Pons (tissue), 1 donor: Measurements from ENCODE around the gene MED8.

Source experiments
- DNase-seq: peaks from one replicate; pipeline ENCODE4 v3.0.0-alpha.2; 2016; ENCODE audit warnings: low spot score

Gene MED8, protein sequence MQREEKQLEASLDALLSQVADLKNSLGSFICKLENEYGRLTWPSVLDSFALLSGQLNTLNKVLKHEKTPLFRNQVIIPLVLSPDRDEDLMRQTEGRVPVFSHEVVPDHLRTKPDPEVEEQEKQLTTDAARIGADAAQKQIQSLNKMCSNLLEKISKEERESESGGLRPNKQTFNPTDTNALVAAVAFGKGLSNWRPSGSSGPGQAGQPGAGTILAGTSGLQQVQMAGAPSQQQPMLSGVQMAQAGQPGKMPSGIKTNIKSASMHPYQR

DNA sequence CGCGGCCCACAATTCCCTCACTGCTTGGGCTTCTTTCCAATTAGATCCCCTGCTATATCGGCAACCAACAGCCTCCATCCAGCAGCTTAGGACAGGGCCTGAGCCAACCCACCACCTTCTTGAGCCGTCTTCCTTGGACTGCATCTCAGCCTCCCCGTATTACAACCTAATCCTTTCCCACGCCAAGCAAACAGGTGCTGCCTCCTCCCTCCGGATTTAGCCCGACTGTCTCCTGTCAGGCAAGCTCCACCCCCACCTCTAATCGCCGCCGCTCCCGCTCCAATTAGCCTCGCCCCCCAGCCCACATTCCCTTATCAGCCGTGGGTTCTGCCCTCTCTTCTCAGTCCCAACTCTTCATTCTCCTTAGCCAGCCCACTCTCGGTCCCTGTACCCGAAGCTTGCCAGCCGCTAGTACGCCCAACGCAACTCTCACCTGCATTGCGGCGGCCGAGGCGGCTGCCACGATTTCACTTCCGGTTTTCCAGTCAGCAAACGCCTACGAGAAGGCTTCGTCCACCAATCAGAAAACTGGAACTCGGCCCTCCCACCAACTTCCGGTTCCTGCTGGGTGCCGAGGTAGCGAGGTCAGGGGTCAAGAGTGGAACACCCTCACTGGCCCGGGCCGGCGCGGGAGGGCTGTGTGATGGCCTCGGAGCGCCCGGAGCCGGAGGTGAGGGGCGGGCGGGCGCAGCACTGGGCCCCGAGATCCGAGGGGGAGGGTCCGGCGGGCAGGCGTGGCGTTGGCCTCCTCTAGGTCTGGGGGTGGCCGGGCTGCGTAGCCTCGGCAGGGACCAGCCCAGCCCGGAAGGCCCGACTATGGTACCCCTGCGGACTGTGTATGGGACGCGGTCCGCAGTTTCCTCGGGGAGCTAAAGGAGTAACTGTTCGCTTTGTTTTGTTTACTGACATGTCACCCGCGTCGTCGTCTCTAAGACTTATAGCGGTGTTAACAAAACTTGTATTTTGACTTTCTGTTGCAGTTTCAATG, at the start of gene MED8, which contains the start of gene SZT2:
MED8 (minus strand) TSS at position 475 of the 988 bp plus-strand sequence; CDS start at position 439, 36 bp downstream.
SZT2 (plus strand) TSS at position 574 of the 988 bp plus-strand sequence; CDS start at position 644, 70 bp downstream.
- peak; percentile 97 for DNase-seq

DNA sequence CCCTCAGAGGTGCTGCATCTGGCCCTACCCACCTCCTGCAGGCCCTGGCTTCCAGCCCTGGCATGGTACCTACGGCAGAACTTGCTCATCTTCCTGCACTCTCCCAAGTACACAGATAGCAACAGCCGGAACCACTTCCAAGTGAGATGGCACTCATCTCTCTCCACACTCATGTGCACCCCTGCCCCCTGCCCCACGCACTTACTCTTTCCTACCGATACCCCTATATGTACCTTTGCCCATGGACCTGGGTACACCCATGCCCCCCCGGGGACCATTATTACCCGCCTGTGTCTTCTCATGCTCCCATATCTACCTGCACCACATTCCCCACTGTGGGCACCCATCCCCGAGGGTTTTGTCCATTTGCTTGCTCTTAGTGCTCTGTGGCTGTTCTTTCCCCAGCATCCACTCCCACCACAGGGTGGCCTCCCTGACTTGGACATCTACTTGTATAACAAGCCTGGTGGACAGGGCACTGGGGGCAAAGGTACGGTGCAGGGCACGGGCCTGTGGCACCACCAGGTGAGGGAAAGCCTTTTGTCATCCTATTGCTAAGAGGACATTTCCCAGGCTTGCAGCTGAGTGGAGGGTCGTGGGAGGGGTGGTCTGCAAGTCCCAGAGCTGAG, 49.5 kb upstream of the MED8 start:
- no peak for DNase-seq

DNA sequence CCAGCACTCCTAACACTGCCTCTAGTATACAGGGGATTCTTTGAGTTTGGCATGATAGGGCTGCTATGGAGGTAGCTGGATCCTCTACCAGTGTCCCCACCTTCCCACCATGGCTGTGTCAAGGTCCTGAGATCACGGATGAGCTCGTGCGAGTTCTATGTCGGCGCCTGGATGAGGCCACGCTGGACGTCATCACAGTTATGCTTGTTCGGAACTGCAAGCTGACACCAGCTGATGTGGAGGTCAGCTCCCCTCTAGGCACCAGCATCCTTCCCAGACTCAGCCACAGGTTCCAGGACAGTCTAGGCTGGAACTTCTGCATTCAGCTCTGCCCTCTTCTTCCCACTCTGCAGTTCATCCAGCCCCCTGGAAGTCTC, 49.0 kb upstream of the MED8 start:
- DNase-seq = no peak

DNA sequence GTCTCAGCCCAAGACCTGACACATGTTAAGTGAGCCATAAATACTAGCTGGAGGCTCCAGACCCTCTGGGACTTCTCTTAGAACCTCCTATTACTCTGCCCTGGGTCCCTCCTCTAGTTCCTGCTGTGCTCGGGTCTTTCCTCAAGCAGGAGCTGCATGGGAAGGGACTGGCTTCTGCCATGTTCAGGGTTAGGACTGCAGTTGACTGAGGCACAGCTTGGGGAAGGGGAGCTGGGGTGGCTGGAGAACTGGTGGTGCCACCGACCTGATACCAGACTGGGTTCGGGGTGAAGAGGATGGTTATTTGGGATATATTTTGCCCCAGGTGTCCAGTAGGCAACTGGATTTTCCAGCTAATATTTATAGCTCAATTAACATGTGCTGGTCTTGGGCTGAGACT, 48.4 kb upstream of the MED8 start:
- no peak for DNase-seq

DNA sequence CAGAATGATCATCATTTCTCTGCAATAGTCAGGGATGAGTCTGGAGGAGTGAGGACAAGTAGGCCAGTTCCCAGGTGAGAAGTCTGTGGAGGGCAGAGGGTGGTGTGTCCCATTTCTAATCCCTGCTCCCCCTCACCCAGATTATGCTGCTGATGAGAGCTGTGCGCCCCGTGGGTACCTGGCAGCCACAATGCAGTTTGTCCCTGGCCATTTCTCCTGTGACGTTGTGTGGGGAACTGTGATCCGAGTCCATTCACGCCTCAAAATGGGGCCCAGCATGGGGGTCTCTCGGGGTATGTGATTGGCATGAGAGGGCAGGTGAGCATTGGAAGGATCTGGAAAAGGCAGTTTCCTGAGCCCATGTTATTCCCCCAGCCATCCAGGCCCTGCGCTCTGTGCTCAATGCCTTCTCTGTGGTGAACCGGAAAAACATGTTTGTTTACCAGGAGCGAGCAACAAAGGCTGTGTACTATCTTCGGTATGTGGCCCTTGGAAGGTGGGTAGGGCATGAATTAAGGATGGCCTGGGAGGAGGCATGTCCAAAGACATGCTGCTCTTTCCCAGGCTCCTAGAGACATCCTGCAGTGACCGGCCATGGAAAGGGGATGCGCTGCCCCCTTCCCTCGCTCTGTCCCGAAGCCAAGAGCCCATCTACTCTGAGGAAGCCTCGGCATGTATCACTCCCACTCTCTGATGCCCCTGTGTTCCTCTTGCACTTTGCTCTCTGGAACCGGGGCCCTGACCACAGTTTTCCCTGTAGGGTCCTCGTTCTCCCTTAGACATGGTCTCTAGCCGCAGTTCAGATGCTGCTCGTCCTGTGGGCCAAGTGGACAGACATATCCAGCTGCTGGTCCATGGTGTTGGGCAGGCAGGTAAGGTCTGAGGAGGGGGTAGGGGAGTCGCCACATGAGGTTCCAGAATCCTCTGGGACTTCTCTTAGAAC, 47.7 kb upstream of the MED8 start:
- no peak for DNase-seq

DNA sequence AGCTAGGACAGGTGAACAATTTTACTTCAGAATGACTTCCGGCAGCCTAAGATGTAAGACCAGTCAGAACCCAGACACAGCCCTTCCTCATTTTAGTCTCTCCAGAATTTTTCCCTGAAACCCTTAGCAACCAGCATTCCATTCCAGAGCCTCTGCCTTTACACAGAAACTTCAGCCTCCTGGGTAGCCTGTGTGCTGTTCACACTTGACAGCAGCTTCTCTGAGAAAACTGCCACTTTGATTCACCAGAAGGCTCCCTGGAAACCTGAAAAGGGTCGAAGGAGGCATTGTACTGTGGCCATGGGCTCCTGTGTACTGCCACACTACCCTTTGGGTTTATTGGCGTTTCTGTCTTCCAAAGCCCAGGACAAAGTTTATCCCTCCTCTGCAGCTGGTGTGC, 46.8 kb upstream of the MED8 start:
- DNase-seq = no peak

DNA sequence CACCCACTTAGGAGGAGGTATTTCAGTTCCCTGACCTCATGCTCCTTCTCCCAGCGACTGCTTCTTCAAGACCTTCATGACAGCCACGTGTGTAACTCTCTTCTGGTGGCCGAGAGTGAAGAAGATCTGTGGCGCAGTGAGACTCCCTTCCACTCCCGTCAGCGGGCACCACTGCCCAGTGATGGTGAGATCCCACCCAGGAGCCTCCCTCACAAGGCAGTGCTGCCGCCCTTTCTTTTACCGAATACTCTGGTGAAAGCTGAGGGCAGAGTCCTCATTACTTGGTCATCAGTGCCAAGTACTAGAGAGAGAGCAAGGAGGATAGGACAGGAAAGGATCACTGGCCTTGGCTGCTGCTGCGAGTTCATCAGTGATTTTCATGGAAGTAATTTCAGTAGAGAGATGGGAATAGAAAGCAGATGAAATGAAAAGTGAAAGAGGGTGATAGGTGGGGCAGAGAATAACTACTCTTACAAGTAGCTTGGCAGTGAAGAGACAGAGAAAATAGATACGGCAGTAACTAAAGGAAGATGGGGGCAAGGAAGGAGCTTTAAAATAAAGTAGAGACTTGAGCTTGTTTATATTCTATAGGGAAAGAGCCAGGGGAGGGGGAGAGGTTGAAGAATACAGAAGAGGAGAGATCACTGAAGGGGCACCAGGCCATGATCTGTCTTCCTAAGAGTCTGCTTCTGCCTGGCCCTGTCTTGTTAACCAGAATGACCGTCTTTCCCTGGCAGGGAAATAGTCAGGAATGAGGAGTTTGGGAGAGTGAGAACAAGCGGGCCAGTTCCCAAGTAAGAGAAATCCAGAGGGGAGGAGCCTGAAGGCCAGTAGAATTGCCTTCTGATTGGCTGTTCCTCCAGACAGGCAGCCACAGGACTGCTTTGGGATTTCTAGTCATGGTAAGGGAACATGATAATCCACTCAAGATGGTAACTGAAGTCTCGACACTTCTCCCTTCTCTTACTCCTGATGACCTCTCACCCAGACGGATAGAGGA, 45.8 kb upstream of the MED8 start:
- peak; percentile 13 for DNase-seq

DNA sequence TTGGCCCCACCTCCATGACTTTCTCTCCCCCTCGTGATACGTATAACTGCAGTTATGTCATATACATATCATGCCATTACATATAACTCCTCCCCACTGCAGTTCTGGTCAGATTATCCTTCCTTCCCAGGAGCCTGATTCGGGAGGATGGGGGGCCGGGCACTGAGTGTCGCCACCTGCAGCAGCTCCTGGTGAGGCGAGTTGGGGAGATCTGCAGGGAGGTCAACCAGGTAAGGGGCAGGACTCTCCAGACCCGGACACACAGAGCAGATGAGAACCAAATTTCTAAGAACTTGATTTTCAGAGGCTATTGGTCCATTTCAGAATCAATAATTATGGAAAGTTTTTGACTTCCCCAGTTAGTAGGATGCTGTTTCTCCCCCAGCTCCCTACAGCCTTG, 44.7 kb upstream of the MED8 start:
- no peak for DNase-seq

DNA sequence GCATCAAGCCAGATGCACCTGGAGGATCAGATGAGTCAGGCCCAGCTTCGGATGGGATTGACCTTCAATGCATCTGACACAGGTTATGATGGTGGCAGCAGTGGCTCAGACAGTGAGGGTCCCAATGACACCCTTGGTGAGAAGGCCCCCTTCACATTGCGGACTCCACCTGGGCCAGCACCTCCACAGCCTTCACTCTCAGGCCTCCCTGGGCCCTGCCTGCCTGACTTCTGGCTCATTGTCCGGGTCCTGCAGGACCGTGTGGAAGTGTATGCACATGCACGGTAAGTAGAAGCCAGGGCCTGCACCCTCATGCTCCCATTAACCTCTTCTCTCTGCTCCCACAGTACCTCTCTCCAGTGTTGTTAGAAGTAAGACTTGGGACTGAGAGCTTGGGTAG, 43.3 kb upstream of the MED8 start:
- no peak for DNase-seq

DNA sequence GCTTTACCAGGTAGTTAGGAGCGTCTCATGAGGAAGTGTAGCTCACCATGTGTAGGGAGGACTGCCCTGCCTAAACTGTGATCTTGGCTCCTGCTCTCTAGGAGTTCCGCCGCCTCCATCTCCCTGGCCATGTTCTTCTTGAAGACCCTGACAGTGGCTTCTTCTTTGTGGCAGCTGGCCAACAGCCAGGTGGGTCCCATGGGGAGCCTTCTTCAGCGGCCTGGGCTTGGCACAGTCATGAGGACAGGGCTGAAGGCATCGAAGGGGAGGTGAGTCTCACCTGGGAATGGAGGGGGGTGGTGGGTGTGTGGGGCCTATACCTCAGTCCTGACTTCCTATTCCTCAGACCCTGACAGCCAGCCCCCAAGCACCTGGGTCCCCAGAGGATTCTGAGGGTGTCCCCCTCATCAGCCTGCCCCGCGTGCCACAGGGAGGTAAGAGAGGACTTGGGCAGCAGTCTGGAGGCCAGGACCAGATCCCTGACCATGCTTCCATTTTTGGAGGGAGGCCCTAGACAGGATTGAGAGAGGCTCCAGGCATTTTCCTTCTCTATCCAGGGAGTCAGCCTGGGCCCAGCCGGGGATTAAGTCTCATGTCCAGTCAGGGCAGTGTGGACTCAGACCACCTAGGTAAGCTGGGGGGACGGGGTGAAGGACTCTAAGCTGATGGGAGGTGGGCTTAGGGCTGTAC, 42.7 kb upstream of the MED8 start:
- DNase-seq = no peak

DNA sequence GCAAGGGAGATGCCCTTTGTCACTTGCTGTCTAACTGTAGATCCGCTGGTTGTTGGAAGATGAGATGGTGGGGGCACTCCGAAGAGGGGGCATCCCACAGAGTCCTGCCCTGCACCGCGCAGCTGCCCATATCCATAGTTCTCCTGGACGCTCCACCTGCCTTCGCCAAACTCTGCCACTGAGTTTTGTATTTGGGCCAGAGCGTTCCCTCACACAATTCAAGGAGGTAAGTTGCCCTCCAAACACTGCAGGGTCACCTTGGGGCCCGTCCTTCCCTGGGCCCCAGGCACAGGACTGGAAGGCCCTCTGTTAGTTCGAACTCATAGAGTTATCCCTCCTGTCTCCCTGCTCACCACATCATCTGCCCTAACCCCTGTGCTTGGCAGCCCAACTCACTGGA, 42.1 kb upstream of the MED8 start:
- no peak for DNase-seq

DNA sequence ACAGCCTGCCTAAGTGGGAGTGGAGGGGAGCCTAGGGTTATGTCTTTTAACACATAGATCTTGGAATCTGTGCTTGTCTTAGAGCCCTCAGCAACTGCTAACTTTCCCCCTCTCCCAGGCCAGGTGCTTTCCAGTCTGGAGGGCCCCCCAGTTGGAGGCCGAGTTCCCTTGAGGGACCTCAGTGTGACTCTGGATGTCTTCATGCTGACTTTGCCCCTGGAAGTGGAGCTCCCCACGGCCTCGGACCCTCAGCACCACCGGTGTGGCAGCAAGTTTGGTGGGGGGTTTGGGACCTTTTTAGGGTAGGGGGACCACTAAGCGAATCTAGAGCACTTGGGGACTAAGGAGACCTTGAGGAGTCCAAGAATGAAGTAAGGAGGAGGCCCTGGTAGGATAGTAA, 41.2 kb upstream of the MED8 start:
- no peak for DNase-seq

DNA sequence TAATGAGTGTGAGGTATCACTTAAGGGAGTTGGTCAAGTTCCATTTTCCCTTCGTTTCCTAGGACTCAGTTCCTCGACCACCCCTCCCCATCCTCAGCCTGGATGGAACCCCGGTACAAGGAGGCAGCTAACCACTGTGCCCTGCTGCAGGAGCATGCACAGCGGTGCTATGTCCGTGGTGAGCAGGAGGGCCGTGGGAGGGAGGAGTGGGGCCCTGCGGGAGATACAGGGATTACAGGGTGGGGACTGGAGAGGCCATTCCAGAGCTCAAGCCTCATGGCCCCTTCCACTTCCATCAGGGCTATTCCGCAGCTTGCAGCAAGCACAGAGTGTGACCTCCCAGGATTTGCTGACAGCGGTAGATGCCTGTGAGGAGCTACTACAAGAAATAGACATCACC, 38.3 kb upstream of the MED8 start:
- DNase-seq = no peak

DNA sequence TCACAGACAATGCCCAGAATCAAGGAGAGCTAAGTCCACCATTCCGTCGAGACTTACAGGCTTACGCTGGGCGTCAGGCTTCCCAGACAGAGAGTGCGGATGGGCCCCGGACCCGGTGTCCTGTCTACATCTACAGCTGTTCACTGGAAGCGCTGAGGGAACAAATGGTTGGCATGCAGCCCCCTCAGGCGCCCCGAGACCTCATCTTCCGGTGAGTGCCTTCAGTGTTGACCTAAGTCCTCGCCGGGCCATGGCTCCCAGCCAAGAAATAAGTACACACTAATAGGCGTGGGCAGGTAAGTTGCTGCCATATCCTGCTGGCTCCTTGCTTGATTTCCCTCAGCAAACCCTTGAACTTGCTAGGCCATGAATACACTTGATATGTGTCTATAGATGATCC, 37.9 kb upstream of the MED8 start:
- DNase-seq = no peak

DNA sequence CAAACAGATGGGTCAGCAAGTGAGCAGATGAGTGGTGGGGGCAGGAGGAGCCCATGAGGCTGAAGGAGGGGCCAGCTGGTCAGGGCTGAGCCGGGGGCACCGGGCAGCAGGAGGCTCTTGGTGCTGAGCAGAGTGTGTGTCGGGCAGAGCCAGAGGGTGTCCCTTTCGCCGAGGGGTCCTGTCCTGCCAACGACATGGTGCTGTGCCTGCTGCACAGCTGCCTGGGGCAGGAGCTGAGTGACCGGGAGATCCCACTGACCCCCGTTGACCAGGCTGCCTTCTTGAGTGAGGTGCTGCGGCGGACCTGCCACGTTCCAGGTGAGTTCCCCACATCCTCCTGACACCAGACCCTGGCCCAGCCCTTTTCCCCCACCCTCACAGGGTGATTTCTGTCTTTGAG, 36.6 kb upstream of the MED8 start:
- no peak for DNase-seq

DNA sequence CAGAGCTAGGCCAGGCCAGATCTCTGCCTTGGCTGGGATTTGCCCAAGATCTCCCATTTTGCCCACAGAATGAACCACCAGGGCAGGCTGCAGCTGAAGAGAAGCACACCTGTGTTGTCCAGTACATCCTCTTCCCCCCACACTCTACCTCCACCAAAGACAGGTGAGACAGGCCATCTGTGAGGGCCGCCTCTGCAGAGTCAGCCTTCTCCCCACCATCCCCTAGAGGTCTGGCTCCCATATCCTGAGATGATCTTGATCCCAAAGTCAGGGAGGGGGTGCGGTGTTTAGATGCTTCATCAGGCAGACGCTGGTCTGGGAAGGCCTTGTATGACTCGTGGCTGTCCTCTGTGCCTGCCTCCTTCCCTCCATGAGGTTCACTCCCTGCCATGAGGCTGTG, 35.4 kb upstream of the MED8 start:
- no peak for DNase-seq

DNA sequence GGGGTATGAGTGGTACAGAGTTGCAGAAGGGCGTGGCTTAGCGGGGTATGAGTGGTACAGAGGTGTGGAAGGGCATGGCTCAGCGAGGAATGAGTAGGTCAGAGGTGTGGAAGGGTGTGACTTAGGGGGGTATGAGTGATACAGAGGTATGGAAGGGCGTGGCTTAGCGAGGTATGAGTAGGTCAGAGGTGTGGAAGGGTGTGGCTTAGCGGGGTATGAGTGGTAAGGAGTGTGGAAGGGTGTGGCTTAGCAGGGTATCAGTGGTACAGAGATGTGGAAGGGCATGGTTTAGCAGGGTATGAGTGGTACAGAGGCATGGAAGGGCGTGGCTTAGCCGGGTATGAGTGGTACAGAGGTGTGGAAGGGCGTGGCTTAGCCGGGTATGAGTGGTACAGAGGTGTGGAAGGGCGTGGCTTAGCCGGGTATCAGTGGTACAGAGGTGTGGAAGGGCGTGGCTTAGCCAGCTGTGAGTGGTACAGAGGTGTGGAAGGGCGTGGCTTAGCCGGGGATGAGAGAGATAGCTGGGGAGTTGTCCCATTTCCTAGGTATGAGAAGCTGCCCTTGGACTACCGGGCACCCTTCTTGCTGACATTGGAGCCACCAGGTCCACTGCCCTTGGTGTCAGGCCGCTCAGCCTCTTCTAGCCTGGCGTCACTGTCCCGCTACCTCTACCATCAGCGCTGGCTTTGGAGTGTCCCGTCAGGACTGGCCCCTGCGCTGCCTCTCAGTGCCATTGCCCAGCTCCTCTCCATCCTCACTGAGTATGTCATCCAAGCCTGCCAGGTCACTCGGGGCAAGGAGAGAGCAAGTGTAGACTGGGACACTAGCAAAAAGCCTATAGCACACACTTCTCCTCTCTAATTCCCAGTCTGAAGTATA, 34.3 kb upstream of the MED8 start:
- DNase-seq = no peak

DNA sequence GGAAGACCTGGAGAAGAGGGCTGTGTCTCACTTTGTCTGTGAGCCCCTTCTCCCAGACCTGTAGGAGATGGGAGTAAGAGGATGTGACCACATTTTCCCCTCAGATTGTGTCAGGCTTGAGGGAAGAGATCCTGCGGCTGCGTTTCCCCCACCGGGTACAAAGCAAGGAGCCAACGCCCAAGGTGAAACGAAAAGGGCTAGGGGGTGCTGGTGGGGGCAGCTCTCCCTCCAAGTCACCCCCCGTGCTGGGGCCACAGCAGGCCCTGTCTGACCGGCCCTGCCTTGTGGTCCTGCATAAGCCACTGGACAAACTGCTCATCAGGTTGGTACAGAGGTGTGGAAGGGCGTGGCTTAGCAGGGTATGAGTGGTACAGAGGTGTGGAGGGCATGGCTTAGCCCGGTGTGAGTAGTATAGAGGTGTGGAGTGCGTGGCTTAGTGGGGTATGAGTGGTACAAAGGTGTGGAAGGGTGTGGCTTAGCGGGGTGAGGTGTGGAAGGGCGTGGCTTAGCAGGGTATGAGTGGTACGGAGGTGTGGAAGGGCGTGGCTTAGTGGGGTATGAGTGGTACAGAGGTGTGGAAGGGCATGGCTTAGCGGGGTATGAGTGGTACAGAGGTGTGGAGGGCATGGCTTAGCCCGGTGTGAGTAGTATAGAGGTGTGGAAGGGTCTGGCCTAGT, 33.5 kb upstream of the MED8 start:
- no peak for DNase-seq
